WTC11 (cell line): ENCODE data around the gene FEZF1. TPM values are rescaled to one million over a fixed set of nuclear protein-coding genes. Genes with fewer than 3 reads are reported as not detected.

Experiments used
- ATAC-seq: fragments of 200-7000 bp; cut with Tn5 transposase; 2 replicates; pipeline ENCODE4 v1.10.0; 2021; ENCODE audit warnings: mild to moderate bottlenecking, moderate library complexity
- CTCF ChIA-PET: fragments of 300-600 bp; sonication (Branson Sonifier 250); formaldehyde crosslinking; loops from one replicate; lab custom pipeline; 2021; ENCODE audit warnings: antibody characterized with exemption; lab: Charles Lee
- POLR2A ChIA-PET: fragments of 350-600 bp; sonication (Branson Sonifier 250); formaldehyde crosslinking; loops from one replicate; lab custom pipeline; 2021; ENCODE audit warnings: antibody characterized with exemption; lab: Charles Lee
- DNase-seq: peaks from one replicate; pipeline ENCODE4 v3.0.0; 2021; ENCODE audit warnings: low spot score
- H3K27ac Mint-ChIP-seq: 2 replicates; pipeline ENCODE4 v1.8.0; 2021; ENCODE audit warnings: mixed read lengths
- H3K27me3 Mint-ChIP-seq: 2 replicates; pipeline ENCODE4 v1.8.0; 2021; ENCODE audit warnings: low read depth, mild to moderate bottlenecking, moderate library complexity, mixed read lengths
- H3K36me3 Mint-ChIP-seq: 2 replicates; pipeline ENCODE4 v1.8.0; 2021; ENCODE audit warnings: mixed read lengths
- H3K4me1 Mint-ChIP-seq: 2 replicates; pipeline ENCODE4 v1.8.0; 2022; ENCODE audit warnings: mixed read lengths
- H3K4me3 Mint-ChIP-seq: 2 replicates; pipeline ENCODE4 v1.8.0; 2021; ENCODE audit warnings: mild to moderate bottlenecking, moderate library complexity, mixed read lengths
- H3K9me3 Mint-ChIP-seq: 2 replicates; pipeline ENCODE4 v1.8.0; 2021; ENCODE audit warnings: mixed read lengths
- ESRRA ChIP-seq: sonication (generic); formaldehyde crosslinking; IDR thresholded peaks from 2 replicates; pipeline ENCODE4 v1.8.1; 2022; ENCODE audit warnings: mild to moderate bottlenecking, missing genetic modification reagents, borderline replicate concordance
- GABPB1 ChIP-seq: sonication (generic); formaldehyde crosslinking; IDR thresholded peaks from 2 replicates; pipeline ENCODE4 v1.8.1; 2023; ENCODE audit warnings: mild to moderate bottlenecking, missing genetic modification reagents
- JAZF1 ChIP-seq: fragments of 250-450 bp; sonication (Bioruptor Pico); IDR thresholded peaks from 2 replicates; pipeline ENCODE4 v1.9.0; 2021; ENCODE audit warnings: moderate library complexity, mild to moderate bottlenecking, inconsistent platforms
- KAT7 ChIP-seq: sonication (generic); formaldehyde crosslinking; IDR thresholded peaks from 2 replicates; pipeline ENCODE4 v1.8.1; 2023; ENCODE audit warnings: missing genetic modification reagents, mild to moderate bottlenecking, borderline replicate concordance
- MXD4 ChIP-seq: fragments of 250-450 bp; sonication (Bioruptor Pico); IDR thresholded peaks from 2 replicates; pipeline ENCODE4 v1.8.0; 2021; ENCODE audit warnings: mild to moderate bottlenecking, moderate library complexity, borderline replicate concordance
- MYBL2 ChIP-seq: sonication (generic); formaldehyde crosslinking; IDR thresholded peaks from 2 replicates; pipeline ENCODE4 v1.8.1; 2023; ENCODE audit warnings: mild to moderate bottlenecking, moderate library complexity, missing genetic modification reagents
- NR1H2 ChIP-seq: sonication (generic); formaldehyde crosslinking; IDR thresholded peaks from 2 replicates; pipeline ENCODE4 v1.9.0; 2021; ENCODE audit warnings: mild to moderate bottlenecking, moderate library complexity, missing genetic modification reagents
- NR3C1 ChIP-seq: sonication (generic); formaldehyde crosslinking; conservative IDR thresholded peaks from 2 replicates; pipeline ENCODE4 v1.8.1; 2023; ENCODE audit warnings: low read depth, mild to moderate bottlenecking, missing genetic modification reagents
- RELA ChIP-seq: sonication (generic); formaldehyde crosslinking; IDR thresholded peaks from 2 replicates; pipeline ENCODE4 v1.8.1; 2022; ENCODE audit warnings: missing genetic modification reagents, mild to moderate bottlenecking, borderline replicate concordance
- RORB ChIP-seq: fragments of 250-450 bp; sonication (Bioruptor Pico); IDR thresholded peaks from 2 replicates; pipeline ENCODE4 v1.9.0; 2021; ENCODE audit warnings: mild to moderate bottlenecking
- SMAD4 ChIP-seq: sonication (generic); formaldehyde crosslinking; IDR thresholded peaks from 2 replicates; pipeline ENCODE4 v1.8.0; 2022; ENCODE audit warnings: mild to moderate bottlenecking, missing genetic modification reagents
- SOX15 ChIP-seq: fragments of 250-450 bp; sonication (Bioruptor Pico); IDR thresholded peaks from 2 replicates; pipeline ENCODE4 v1.9.0; 2021; ENCODE audit warnings: mild to moderate bottlenecking
- ZNF138 ChIP-seq: sonication (generic); formaldehyde crosslinking; conservative IDR thresholded peaks from 2 replicates; pipeline ENCODE4 v1.8.1; 2022; ENCODE audit warnings: mild to moderate bottlenecking, moderate library complexity, missing genetic modification reagents
- ZNF263 ChIP-seq: sonication (generic); formaldehyde crosslinking; IDR thresholded peaks from 2 replicates; pipeline ENCODE4 v1.8.1; 2022; ENCODE audit warnings: low read depth, mild to moderate bottlenecking, moderate library complexity, missing genetic modification reagents
- ZNF423 ChIP-seq: fragments of 250-450 bp; sonication (Bioruptor Pico); IDR thresholded peaks from 2 replicates; pipeline ENCODE4 v2.1.2; 2022; ENCODE audit warnings: mild to moderate bottlenecking, moderate library complexity
- ZNF671 ChIP-seq: fragments of 250-450 bp; sonication (Bioruptor Pico); IDR thresholded peaks from 2 replicates; pipeline ENCODE4 v1.8.0; 2021; ENCODE audit warnings: mild to moderate bottlenecking
- total RNA-seq: library from RNA; stranded (reverse); gene quantifications from 3 replicates; pipeline ENCODE4 v1.2.3, GENCODE V29; 2021
- TF ChIP-seq, protein P1 (sequence below): sonication (generic); formaldehyde crosslinking; IDR thresholded peaks from 2 replicates; pipeline ENCODE4 v1.8.1; 2023; ENCODE audit warnings: mild to moderate bottlenecking, missing genetic modification reagents
- TF ChIP-seq, protein P2 (sequence below): sonication (generic); formaldehyde crosslinking; IDR thresholded peaks from 2 replicates; pipeline ENCODE4 v1.8.1; 2023; ENCODE audit warnings: mild to moderate bottlenecking, missing genetic modification reagents, moderate library complexity
- TF ChIP-seq, protein P3 (sequence below): fragments of 250-450 bp; sonication (Bioruptor Pico); IDR thresholded peaks from 2 replicates; pipeline ENCODE4 v1.8.0; 2021; ENCODE audit warnings: mild to moderate bottlenecking
- TF ChIP-seq, protein P4 (sequence below): sonication (generic); formaldehyde crosslinking; IDR thresholded peaks from 2 replicates; pipeline ENCODE4 v1.8.0; 2022; ENCODE audit warnings: mild to moderate bottlenecking, missing genetic modification reagents
- TF ChIP-seq, protein P5 (sequence below): sonication (generic); formaldehyde crosslinking; IDR thresholded peaks from 2 replicates; pipeline ENCODE4 v1.8.0; 2023; ENCODE audit warnings: missing genetic modification reagents
- TF ChIP-seq, protein P6 (sequence below): sonication (generic); formaldehyde crosslinking; IDR thresholded peaks from 2 replicates; pipeline ENCODE4 v1.8.0; 2022; ENCODE audit warnings: mild to moderate bottlenecking, missing genetic modification reagents

Gene FEZF1
- total RNA-seq, 1 experiment from 2014 or later = 20.0 TPM

DNA sequence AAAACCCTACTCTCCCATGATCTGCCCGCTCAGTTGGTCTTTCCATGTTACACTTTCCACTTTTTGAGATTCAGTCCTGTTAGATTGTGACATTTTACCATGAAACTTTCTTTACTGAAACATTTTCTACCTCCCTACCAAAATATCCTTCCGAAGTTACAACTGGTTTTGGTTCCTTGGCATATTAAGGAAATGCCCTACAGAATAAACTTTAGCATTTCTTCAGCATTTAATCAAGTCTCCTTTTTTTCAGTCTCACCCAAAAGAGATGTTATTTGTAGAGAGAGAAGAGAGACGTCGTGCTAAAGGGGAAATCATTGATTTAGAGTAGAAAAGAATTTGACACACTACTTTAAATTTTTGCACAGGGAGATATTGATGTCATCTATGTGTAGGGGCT lies 9.7 kb upstream of the FEZF1 start (continued):
- TF ChIP-seq RORB (CRISPR knock-in tag) (no peak), GABPB1 (CRISPR knock-in tag) (no peak)

DNA sequence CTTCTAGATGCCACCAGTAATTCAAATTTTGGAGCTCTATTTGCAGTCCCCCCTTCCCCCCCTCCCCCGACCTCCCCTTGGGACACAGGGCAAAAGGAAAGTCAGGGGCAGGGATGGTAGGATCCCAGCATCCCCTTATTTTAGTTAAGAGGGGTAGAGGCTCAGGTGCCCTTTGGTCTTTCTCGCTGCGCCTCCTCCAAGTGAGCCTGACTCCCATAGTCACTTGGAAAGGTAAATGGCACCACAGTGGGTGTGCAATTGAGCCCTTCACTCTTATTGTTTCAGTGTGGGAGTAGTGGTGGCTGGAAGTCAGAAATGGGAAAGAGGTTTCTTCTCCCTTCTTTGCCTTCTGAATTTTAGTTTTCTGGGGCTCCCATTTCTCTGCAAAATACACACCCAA lies 8.2 kb upstream of the FEZF1 start:
- Mint-ChIP-seq H3K36me3 (no peaks in the 10 kb centered on the region), H3K27ac (no peak overlapping the region), H3K27me3 (peaks cover 93% of the 10 kb centered on the region), H3K9me3 (no peaks in the 10 kb centered on the region), H3K4me1 (peaks cover 65% of the 10 kb centered on the region), H3K4me3 (no peak overlapping the region)
- DNase-seq (no peak), ATAC-seq (no peak)
- POLR2A ChIA-PET = no interaction called here
- CTCF ChIA-PET = interaction anchor here (0.8 to 1.0 kb wide), 2 partner anchors 13 to 220 kb away, joined by 3 read pairs; no protein-coding TSS in a partner anchor
- no peak for TF ChIP-seq ESRRA (CRISPR knock-in tag)
- no peak for TF ChIP-seq ZNF671 (CRISPR knock-in tag)
- TF ChIP-seq, protein P1, sequence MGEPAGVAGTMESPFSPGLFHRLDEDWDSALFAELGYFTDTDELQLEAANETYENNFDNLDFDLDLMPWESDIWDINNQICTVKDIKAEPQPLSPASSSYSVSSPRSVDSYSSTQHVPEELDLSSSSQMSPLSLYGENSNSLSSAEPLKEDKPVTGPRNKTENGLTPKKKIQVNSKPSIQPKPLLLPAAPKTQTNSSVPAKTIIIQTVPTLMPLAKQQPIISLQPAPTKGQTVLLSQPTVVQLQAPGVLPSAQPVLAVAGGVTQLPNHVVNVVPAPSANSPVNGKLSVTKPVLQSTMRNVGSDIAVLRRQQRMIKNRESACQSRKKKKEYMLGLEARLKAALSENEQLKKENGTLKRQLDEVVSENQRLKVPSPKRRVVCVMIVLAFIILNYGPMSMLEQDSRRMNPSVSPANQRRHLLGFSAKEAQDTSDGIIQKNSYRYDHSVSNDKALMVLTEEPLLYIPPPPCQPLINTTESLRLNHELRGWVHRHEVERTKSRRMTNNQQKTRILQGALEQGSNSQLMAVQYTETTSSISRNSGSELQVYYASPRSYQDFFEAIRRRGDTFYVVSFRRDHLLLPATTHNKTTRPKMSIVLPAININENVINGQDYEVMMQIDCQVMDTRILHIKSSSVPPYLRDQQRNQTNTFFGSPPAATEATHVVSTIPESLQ (CRISPR knock-in tag) = no peak
- TF ChIP-seq, protein P2, sequence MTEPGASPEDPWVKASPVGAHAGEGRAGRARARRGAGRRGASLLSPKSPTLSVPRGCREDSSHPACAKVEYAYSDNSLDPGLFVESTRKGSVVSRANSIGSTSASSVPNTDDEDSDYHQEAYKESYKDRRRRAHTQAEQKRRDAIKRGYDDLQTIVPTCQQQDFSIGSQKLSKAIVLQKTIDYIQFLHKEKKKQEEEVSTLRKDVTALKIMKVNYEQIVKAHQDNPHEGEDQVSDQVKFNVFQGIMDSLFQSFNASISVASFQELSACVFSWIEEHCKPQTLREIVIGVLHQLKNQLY (CRISPR knock-in tag) = no peak
- TF ChIP-seq ZNF423 (CRISPR knock-in tag) = no peak
- TF ChIP-seq GABPB1 (CRISPR knock-in tag) = no peak
- TF ChIP-seq MYBL2 (CRISPR knock-in tag) = no peak
- TF ChIP-seq MXD4 = no peak
- TF ChIP-seq NR3C1 (CRISPR knock-in tag) = no peak
- TF ChIP-seq, protein P3, sequence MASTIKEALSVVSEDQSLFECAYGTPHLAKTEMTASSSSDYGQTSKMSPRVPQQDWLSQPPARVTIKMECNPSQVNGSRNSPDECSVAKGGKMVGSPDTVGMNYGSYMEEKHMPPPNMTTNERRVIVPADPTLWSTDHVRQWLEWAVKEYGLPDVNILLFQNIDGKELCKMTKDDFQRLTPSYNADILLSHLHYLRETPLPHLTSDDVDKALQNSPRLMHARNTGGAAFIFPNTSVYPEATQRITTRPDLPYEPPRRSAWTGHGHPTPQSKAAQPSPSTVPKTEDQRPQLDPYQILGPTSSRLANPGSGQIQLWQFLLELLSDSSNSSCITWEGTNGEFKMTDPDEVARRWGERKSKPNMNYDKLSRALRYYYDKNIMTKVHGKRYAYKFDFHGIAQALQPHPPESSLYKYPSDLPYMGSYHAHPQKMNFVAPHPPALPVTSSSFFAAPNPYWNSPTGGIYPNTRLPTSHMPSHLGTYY (CRISPR knock-in tag) = no peak
- TF ChIP-seq SMAD4 (CRISPR knock-in tag) = no peak
- no peak for TF ChIP-seq ZNF263 (CRISPR knock-in tag)
- TF ChIP-seq RELA (CRISPR knock-in tag) = no peak
- TF ChIP-seq, protein P4, sequence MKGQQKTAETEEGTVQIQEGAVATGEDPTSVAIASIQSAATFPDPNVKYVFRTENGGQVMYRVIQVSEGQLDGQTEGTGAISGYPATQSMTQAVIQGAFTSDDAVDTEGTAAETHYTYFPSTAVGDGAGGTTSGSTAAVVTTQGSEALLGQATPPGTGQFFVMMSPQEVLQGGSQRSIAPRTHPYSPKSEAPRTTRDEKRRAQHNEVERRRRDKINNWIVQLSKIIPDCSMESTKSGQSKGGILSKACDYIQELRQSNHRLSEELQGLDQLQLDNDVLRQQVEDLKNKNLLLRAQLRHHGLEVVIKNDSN = no peak
- TF ChIP-seq, protein P5, sequence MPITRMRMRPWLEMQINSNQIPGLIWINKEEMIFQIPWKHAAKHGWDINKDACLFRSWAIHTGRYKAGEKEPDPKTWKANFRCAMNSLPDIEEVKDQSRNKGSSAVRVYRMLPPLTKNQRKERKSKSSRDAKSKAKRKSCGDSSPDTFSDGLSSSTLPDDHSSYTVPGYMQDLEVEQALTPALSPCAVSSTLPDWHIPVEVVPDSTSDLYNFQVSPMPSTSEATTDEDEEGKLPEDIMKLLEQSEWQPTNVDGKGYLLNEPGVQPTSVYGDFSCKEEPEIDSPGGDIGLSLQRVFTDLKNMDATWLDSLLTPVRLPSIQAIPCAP = no peak
- no peak for TF ChIP-seq NR1H2

DNA sequence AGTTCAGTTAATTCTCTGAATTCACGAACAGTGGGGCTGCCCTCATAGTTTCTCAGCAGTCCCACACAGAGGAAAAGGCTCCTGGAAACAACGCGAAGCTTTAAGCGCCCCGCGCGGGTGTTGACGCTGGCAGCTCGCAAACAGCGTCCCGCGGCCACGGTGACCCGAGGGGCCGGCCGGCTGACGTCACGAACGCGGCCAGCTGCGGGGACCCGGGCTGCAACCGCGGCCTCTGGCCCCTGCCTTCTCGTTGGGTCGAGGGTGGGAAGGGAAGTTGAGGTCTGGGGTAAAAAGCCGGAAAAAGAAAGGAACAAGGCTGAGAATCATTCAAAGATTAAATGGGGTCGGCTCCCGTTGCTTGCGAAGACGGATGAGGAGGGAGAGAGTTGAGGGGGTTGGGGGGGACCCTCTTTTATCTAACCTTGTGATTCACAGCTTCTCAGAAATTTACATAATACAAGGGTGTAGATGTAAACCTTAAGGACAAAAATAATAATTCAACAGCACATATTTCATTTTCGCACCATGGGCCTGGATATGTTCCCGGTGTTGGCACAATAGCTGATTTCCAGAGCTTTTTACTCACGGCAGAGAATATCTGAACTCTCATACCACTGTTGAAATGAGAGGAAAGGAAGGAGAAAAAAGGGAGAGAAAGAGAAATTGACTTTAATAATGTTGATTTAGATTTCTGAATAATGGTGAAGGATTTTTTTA lies 7.3 kb upstream of the FEZF1 start:
- peaks cover 67% of the 10 kb centered on the region for H3K4me1 Mint-ChIP-seq
- H3K27me3 Mint-ChIP-seq = peaks cover 91% of the 10 kb centered on the region
- POLR2A ChIA-PET = interaction anchor here (0.9 to 2.0 kb wide), 2 partner anchors 127 to 168 kb away, joined by 3 to 6 read pairs; partner anchors contain the start of gene AASS
- H3K36me3 Mint-ChIP-seq = no peaks in the 10 kb centered on the region
- ATAC-seq (no peak), DNase-seq (peak; percentile 61)
- H3K9me3 Mint-ChIP-seq = no peaks in the 10 kb centered on the region
- CTCF ChIA-PET = interaction anchor here (0.6 to 1.0 kb wide), 4 partner anchors 8 to 219 kb away, joined by 3 read pairs; no protein-coding TSS in a partner anchor
- H3K4me3 Mint-ChIP-seq = peak overlapping the region; percentile 85
- H3K27ac Mint-ChIP-seq = no peak overlapping the region; the same call in 1 of the 2 replicates
- TF ChIP-seq, protein P6, sequence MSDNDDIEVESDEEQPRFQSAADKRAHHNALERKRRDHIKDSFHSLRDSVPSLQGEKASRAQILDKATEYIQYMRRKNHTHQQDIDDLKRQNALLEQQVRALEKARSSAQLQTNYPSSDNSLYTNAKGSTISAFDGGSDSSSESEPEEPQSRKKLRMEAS = peak; percentile 28; the same call in 1 of the 2 replicates
- TF ChIP-seq ZNF138 (CRISPR knock-in tag) = 0 out of 2 replicates have a peak, but pooled peaks have one; percentile 59
- TF ChIP-seq RORB (CRISPR knock-in tag) = no peak
- no peak for TF ChIP-seq SOX15 (CRISPR knock-in tag)
- TF ChIP-seq MXD4 = no peak
- no peak for TF ChIP-seq JAZF1 (CRISPR knock-in tag)
- TF ChIP-seq, protein P3 (CRISPR knock-in tag) = no peak
- no peak for TF ChIP-seq KAT7 (CRISPR knock-in tag)
